NCI-H146 treated with DMSO at 0.1 percent for 48 hours (cell line): ENCODE data around the gene LONRF3.
"Not testable (repeated sequence)": the region's sequence is repeated elsewhere in the genome, so short reads cannot be mapped to it uniquely, and the experiment has no call there.

Source experiments
- DNase-seq: peaks from one replicate; lab custom pipeline; 2025; ENCODE audit not compliant: unreplicated experiment; lab: John Stamatoyannopoulos, UW

The LONRF3 gene

GRCh38 chrX:118983513-118983912, 9.1 kb downstream of the LONRF3 start:
- DNase-seq = no peak

DNA sequence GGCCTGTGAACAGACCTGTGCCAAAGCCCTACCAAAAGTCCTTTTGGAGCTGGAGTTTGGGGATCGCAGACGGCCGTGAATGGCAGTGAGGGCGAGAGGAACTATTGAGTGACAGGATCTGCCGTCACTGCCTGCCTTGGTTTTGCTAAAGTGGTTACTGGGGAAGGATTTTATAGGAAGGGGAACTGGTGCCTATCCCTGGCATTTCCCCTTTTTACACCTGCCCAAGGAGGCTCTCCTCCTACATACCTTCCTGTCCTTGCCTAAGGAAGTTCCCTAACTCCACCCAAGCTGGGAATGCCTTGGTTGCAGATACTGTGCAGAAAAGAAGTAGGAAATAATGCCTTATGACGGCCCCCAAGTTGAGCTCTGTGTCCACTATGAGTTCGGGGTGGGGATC, 14.5 kb downstream of the LONRF3 start:
- DNase-seq = no peak

- DNase-seq = no peak
Measured at GRCh38 chrX:118989886-118990285, 15.5 kb downstream of the LONRF3 start.

DNA sequence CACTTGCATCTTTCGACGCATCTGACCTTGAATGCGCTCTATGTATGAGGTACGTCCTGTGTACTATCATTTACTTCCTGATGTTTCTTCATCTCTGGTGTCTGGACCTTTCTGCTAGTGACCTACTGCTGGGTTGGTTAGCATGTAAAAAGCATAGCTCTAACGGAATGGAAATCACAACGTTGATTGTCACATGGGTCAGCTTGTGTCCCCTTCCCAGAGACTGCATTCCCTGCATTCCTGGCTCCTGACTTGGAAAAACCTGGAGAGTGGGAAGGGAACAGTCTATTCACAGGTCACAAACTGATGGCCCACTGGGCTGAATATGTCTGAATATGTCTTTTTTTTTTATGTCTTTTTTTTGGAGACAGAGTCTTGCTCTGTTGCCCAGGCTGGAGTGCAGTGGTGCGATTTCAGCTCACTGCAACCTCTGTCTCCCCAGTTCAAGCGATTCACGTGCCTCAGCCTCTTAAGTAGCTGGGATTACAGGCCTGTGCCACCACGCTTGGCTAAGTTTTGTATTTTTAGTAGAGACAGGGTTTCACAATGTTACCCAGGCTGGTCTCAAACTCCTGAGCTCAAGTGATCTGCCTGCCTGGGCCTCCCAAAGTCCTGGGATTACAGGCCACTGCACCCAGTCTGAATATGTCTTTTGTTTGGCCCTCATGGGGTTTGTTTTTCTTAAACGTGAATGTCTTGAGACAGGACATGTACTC, 16.3 kb downstream of the LONRF3 start:
- DNase-seq = no peak

- DNase-seq = not testable (repeated sequence)
Measured at GRCh38 chrX:118992441-118993121, 18.2 kb downstream of the LONRF3 start.

DNA sequence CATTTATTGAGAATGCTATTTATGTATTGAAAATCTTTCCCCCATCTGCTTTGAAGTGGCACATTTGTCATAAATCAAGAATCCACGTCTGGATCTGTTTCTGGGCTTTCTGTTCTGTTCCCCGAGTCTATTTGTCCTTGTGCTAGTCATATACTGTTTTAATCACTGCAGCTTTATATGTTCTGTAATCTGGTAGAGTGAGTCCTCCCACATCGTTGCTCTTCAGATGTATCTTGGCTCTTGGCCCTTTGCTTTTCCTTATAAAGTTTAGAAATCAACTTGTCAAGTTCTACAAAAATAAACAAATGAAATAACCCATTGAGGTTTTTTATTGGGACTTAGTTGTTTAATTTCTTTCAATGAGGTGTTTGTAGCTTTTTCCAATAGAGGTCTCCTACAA, 29.0 kb downstream of the LONRF3 start:
- DNase-seq = no peak

DNA sequence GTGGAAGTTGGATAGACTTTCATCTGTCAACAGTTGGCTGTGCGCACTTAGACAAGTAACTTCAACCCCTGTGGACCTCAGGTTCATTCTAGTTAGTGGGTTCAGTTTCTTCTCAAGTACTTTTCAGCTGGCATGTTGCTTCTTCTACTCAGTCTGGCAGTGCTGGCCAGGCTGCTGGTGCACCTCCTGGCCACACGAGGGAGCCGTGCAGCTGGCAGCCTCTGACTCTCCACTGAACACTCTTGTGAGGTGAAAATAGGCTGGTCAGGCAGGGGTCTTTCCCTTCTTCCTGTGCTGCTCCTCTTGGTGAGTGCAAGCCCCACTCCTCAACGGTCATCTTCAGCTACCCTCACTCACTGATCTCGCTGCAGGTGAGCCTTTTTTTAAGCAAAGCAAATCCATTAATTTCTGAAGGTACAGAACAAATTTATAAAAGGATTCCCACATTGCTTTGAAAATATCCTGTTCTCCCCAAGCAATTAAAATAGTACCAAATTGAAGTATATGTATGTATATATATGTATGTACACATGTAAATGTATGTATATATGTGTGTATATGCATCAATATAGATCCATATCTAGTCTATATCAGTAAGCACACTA, 30.6 kb downstream of the LONRF3 start:
- no peak for DNase-seq

- DNase-seq = no peak
Measured at GRCh38 chrX:119007189-119007770, 32.9 kb downstream of the LONRF3 start.

- DNase-seq = no peak
Measured at GRCh38 chrX:119008110-119008744, 33.8 kb downstream of the LONRF3 start.

DNA sequence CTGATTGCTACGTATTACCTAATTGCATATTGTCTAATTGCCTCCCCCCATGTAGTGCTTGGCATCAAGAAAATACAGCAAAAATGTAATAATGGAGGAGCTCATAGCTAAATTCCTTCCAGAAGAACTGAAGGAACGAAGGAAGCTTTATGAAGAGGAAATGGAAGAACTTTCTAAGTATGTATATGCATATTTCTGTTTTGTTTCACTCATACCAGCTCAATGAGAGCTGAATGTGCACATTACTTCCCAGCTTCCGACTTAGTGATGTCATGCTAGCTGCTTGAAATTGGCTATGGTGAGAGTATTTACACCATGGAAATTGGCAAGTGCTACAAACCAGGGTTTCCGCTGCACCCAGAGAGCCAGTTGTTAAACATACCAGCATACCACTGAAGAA, 34.7 kb downstream of the LONRF3 start:
- no peak for DNase-seq

DNA sequence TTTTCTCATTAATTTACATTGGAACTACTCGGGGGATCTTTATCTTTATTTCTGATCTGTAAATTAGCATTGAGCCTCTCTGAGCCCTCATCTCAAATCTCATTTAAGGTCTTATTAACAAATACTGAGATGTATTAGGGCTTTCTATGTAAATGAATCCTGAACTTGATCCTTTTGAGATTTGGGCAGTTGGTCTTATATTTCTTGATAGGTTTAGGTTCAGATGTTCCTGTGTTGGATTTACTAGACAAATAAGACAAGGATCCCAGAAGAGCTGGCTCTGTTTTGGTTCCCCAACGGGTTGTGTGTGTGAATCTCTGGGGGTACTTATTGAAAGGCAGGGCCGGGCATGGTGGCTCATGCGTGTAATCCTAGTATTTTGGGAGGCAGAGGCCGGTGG, 36.1 kb downstream of the LONRF3 start:
- no peak for DNase-seq

GRCh38 chrX:119013164-119013563, 38.7 kb downstream of the LONRF3 start:
- DNase-seq = no peak

- no peak for DNase-seq
Measured at GRCh38 chrX:119015407-119016237, 41.2 kb downstream of the LONRF3 start.

GRCh38 chrX:119017077-119017476, 42.7 kb downstream of the LONRF3 start:
- DNase-seq = no peak

GRCh38 chrX:119025900-119026299, 51.5 kb downstream of the LONRF3 start:
- DNase-seq = no peak

DNA sequence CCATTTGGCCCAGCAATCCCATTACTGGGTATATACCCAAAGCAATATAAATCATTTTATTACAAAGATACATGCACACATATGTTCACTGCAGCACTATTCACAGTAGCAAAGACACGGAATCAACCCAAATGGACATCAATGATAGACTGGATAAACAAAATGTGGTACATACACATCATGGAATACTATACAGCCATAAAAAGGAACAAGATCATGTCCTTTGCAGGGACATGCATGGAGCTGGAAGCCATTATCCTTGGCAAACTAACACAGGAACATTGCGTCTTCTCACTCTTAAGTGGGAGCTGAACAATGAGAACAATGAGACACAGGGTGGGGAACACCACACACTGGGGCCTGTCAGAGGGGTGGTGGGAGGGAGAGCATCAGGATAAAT, 51.9 kb downstream of the LONRF3 start:
- DNase-seq = not testable (repeated sequence)

DNA sequence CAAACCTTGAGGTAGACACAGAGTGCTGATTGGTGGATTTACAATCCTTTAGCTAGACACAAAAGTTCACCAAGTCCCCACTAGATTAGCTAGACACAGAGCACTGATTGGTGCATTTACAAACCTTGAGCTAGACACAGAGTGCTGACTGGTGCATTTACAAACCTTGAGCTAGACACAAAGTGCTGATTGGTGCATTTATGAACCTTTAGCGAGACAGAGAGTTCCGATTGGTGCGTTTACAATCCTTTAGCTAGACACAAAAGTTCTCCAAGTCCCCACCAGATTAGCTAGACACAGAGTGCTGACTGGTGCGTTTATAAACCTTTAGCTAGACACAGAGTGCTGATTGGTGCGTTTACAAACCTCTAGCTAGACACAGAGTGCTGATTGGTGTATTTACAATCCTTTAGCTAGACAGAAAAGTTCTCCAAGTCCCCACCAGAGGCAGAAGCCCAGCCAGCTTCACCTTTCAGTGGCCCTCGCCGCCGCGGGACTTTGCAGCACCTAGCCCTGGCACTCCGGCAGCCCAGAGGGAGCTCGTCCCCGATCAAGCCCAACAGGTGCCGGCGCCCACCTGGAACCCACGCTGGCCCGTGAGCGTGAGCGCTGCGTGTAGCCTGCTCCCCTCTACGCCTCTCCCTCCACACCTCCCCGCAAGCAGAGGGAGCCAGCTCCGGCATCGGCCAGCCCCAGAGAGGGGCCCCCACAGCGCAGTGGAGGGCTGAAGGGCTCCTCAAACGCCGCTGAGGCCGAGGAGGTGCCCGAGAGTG, 53.7 kb downstream of the LONRF3 start:
- not testable (repeated sequence) for DNase-seq

- no peak for DNase-seq
Measured at GRCh38 chrX:119028733-119029330, 54.4 kb downstream of the LONRF3 start.

DNA sequence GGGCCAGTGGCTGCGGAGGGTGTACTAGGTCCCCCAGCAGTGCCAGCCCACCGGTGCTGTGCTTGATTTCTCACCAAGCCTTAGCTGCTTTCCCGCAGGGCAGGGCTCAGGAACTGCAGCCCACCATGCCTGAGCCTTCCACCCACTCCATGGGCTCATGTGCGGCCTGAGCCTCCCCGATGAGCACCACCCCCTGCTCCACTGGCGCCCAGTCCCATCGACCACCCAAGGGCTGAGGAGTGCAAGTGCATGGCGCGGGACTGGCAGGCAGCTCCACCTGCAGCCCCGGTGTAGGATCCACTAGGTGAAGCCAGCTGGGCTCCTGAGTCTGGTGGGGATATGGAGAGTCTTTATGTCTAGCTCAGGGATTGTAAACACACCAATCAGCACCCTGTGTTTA, 55.2 kb downstream of the LONRF3 start:
- DNase-seq = not testable (repeated sequence)
